ENCODE measurements around the gene DAPK1.

Gene DAPK1

GRCh38 chr9:87698069-87698809 is 200.6 kb downstream of the DAPK1 start:
- no peak for DNase-seq

DNA sequence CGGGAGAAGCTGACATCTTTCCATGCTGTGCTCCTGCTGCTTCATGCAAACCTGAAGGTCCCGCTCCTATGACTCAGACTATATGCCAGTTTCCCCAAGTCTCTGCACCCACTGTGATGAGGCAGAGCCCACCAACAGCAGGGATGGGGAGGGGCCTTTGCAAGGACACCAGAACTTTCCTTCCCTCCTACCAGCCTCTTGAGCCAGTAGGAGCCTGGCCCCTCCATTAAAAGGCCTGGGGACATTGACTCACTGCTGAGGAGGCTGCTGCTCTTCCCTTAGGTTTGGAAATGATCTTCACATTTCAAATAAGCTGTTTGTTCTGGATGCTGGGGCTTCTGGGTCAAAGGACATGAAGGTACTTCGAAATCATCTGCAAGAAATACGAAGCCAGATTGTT is 202.2 kb downstream of the DAPK1 start:
- DNase-seq = no peak

- no peak for DNase-seq
Observed at GRCh38 chr9:87701491-87701890, 203.8 kb downstream of the DAPK1 start.

DNA sequence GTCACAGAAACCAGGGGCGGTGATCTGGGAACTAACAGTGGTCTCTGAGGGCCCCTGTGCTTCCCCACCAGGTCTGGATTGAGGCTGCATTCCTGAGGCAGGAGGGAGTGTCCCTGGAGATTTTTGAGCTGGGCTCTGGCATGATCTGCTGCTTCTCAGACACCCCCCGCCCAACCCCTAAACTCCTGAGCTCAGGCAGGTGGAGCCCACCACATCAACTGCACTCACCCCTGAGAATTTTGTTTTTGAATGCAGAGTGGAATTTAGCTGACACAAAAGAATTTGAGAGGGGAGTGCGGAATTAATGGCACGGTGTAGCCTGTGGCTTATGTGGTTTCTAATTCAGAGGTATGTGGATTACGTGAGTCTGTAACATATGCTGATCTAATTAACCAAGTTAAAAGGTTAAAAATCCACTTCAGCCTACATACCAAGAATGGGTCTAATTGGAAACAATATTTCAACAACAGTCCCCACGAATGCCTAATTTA is 204.3 kb downstream of the DAPK1 start:
- no peak for DNase-seq

DNA sequence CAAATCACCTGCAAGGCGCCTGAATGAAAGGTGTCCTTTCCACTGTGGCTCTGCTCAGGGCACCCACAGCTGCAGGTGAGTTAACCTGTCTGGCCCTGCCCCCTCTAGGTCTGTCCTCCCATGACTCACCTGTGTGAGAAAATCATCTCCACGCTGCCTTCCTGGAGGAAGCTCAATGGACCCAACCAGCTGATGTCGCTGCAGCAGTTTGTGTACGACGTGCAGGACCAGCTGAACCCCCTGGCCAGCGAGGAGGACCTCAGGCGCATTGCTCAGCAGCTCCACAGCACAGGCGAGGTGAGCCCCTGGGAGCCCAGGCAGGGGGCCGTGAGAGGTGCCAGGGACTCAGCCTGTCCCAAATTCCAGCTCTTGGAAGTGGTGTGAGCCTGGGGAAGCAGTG is 205.3 kb downstream of the DAPK1 start:
- DNase-seq = no peak

- no peak for DNase-seq
Observed at GRCh38 chr9:87703636-87704276, 206.1 kb downstream of the DAPK1 start.

DNA sequence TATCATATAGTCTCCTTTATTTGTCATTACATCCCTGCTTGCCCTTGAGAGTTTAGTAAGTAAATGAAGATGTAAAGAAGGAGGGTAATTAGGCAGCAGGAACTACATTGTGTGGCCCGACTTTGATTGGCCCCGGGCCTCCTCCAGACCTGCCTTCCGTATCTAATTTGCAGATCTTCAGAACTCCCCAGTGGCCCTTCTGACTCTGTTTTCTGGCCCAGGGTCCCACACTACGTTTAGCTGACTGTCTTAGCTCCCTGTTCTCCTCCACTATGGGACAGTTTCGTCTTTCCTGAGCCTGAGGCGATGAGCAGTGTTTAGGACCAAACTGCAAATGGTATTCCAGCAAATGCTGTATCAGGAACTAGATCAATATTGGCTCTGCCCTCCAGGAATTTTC is 206.7 kb downstream of the DAPK1 start:
- DNase-seq = no peak

DNA sequence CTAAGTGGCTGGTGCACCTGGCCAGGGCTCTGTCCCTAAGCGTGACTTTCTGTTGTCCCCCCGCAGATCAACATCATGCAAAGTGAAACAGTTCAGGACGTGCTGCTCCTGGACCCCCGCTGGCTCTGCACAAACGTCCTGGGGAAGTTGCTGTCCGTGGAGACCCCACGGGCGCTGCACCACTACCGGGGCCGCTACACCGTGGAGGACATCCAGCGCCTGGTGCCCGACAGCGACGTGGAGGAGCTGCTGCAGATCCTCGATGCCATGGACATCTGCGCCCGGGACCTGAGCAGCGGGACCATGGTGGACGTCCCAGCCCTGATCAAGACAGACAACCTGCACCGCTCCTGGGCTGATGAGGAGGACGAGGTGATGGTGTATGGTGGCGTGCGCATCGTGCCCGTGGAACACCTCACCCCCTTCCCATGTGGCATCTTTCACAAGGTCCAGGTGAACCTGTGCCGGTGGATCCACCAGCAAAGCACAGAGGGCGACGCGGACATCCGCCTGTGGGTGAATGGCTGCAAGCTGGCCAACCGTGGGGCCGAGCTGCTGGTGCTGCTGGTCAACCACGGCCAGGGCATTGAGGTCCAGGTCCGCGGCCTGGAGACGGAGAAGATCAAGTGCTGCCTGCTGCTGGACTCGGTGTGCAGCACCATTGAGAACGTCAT is 208.5 kb downstream of the DAPK1 start:
- DNase-seq = no peak

GRCh38 chr9:87707805-87708506 is 210.3 kb downstream of the DAPK1 start:
- DNase-seq = no peak

DNA sequence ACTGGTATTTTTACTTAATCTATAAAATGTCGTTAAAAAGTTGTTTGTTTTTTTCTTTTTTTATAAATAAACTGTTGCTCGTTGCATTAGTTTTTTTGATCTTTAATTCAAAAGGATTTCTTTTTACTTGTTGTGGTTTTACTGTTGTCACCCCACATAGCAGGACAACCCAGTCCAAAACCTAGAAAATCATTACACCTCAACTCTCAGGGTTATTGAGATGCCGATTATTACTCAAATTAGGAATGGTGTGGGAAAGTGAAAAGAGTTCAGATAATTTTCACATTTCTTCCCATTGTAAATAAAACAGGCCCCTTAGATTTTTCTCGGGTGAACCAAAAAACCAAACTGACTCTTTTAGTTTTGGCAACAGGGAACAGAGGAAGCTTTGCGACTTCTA is 210.9 kb downstream of the DAPK1 start:
- no peak for DNase-seq

- no peak for DNase-seq
Observed at GRCh38 chr9:87708986-87709728, 211.5 kb downstream of the DAPK1 start.

DNA sequence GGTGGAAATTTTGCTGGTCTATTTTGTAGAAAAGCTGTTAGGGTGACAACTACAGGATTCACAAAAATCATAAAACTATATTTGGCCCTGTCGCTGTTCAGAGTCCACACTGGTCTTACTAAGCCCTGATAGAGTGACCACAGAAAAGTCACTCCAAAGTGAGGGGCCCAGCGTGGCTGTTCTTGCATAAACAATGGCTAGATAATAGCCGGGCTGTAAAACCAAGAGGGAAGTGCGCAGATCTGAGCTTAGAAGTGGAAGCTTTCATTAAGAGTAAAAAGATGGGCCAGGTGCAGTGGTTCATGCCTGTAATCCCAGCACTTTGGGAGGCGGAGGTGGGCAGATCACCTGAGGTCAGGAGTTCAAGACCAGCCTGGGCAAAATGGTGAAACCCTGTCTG is 212.8 kb downstream of the DAPK1 start:
- no peak for DNase-seq

- DNase-seq = no peak
Observed at GRCh38 chr9:87711857-87712800, 214.5 kb downstream of the DAPK1 start.

DNA sequence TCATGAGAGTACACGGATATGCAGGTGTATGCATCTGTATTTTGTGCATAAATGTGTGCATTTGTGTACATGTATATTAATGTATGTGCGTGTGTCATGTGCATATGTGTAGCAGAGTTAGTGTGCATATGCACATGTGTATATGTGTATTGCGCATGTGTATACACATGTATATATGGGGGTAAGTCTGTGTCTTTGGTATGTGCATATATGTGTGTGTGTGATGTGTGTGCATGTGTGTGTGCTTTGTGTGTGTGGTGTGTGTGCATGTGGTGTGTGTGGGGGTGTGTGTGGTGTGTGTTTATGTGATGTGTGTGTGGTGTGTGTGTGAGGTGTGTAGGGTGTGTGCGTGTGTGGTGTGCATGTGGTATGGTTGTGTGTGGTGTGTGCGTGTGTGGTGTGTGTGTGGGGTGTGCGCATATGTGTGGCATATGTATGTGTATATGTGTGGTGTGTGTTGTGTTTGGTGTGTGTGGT is 215.2 kb downstream of the DAPK1 start:
- DNase-seq = no peak

GRCh38 chr9:87713278-87713987 is 215.8 kb downstream of the DAPK1 start:
- DNase-seq = peak; percentile 85

GRCh38 chr9:87713988-87714330 is 216.3 kb downstream of the DAPK1 start:
- DNase-seq = no peak

DNA sequence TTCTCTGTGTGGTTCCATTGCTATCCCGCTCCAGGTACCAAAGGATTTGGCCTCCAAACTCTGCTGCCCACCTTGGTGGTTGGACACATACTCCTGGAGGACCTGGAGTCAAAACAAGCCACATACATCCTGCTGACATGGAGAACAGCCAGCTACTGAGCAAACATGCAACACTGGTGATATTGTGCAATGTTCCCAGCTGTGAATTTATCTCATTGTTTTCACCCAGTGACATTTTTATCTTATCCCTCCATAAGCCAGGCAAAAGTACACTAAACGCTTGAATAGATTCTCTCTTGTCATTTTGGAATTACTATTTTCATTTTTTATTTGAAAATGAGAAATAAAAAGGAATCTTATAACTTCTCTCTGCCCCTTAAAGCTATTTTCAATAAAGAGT is 217.2 kb downstream of the DAPK1 start:
- DNase-seq = no peak

DNA sequence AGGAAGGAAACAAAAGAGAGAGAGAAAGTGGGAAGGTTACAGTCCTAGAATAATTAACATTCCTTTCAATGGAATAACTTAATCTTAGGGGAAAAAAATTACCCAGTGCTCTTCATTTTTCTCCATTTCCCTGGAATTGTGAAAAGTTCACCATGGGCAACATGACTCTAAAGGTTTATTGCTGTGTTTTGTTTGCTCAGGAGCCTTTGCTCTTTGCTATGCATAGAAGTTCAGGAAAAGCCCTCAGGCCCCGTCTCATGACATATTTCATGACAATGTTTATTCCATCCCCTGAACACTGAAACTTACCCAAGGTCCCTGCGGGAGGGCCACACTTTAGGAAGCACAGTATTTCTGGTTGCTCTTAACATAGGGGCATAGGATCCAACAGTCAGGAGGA is 218.5 kb downstream of the DAPK1 start:
- DNase-seq = no peak

- no peak for DNase-seq
Observed at GRCh38 chr9:87717456-87717855, 219.8 kb downstream of the DAPK1 start.

DNA sequence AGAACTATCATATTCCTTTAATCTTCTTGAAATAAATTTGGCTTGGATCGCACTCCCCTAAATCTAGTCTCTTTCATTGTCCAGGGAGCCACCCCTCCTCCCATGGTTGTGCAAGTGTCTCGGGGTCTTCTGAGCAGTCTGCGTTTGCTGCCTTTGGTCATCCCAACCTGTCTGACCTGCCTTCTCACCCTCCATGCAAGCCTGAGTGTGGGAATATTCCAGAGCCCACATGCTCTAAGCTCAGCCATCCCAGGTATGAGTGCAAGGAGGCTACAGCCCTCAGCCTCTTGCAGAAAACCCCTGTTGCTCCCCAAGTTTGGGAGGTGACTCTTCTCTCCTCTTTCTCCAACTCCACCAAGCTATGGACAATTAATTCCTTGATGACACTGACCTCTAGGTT is 220.6 kb downstream of the DAPK1 start:
- DNase-seq = no peak
